HepG2 (cell line): ENCODE measurements around the gene NCBP1. TPM values are rescaled to one million over a fixed set of nuclear protein-coding genes. Genes with fewer than 3 reads are reported as not detected.

ENCODE experiments used
- CBX2 ChIP-seq, 2 experiments: fragments of 200-600 bp in 1 of 2; sonication (generic); formaldehyde crosslinking in 1 of 2; IDR thresholded peaks; 2 replicates each; pipeline versions ENCODE4 v1.7.0 to v1.8.1; 2018 to 2022; ENCODE audit warnings: low read depth in 2 of 2, low read length in 1 of 2, mild to moderate bottlenecking in 1 of 2, missing genetic modification reagents in 1 of 2
- ERF ChIP-seq: IDR thresholded peaks from 2 replicates; pipeline ENCODE4 v1.6.1; 2018; ENCODE audit warnings: missing biosample characterization, missing genetic modification reagents
- FOXC1 ChIP-seq: sonication (generic); formaldehyde crosslinking; IDR thresholded peaks from 2 replicates; pipeline ENCODE4 v1.8.0; 2022; ENCODE audit warnings: mild to moderate bottlenecking, missing genetic modification reagents, borderline replicate concordance
- HDAC1 ChIP-seq: sonication (generic); formaldehyde crosslinking; IDR thresholded peaks from 2 replicates; pipeline ENCODE4 v1.5.1; 2020; ENCODE audit warnings: mild to moderate bottlenecking, missing genetic modification reagents
- KAT8 ChIP-seq: IDR thresholded peaks from 2 replicates; pipeline ENCODE4 v1.6.1; 2016; ENCODE audit warnings: missing genetic modification reagents, missing compliant biosample characterization
- PCBP1 ChIP-seq: fragments of 200-400 bp; formaldehyde crosslinking; IDR thresholded peaks from 2 replicates; pipeline ENCODE4 v1.6.1; 2017; ENCODE audit warnings: mild to moderate bottlenecking, low read depth, low read length, borderline replicate concordance
- TMF1 ChIP-seq: sonication (generic); formaldehyde crosslinking; IDR thresholded peaks from 2 replicates; pipeline ENCODE4 v1.8.1; 2022; ENCODE audit warnings: low read depth, missing genetic modification reagents
- ZFP37 ChIP-seq: sonication (generic); formaldehyde crosslinking; IDR thresholded peaks from 2 replicates; pipeline ENCODE4 v1.4.0; 2020; ENCODE audit warnings: missing genetic modification reagents, borderline replicate concordance
- ZNF230 ChIP-seq: sonication (generic); formaldehyde crosslinking; IDR thresholded peaks from 2 replicates; pipeline ENCODE4 v1.4.0; 2020; ENCODE audit warnings: mild to moderate bottlenecking, missing genetic modification reagents
- ZNF235 ChIP-seq: sonication (generic); formaldehyde crosslinking; IDR thresholded peaks from 2 replicates; pipeline ENCODE4 v1.8.1; 2023; ENCODE audit warnings: mild to moderate bottlenecking, missing genetic modification reagents, borderline replicate concordance
- ZNF317 ChIP-seq: sonication (generic); formaldehyde crosslinking; IDR thresholded peaks from 2 replicates; pipeline ENCODE4 v1.5.0; 2020; ENCODE audit warnings: mild to moderate bottlenecking, missing genetic modification reagents
- ZNF713 ChIP-seq: sonication (generic); formaldehyde crosslinking; IDR thresholded peaks from 2 replicates; pipeline ENCODE4 v1.4.0; 2020; ENCODE audit warnings: mild to moderate bottlenecking, missing genetic modification reagents
- polyA plus RNA-seq, 8 experiments: library from polyadenylated mRNA; depleted of rRNA in 3 of 8; stranded (reverse) in 7 of 8; unstranded in 1 of 8; fragments of >200 nt; fragmentation: Illumina TruSeq in 4 of 8; extraction: Trizol in 4 of 8; gene quantifications; 2 replicates each; pipeline versions ENCODE4 v1.2.1 to v1.2.3, GENCODE V29; 2011 to 2016; ENCODE audit warnings: low read depth in 4 of 8, missing spikeins in 1 of 8, mixed read lengths in 1 of 8; ENCODE audit not compliant: insufficient read depth in 1 of 8
- total RNA-seq, 5 experiments: library from RNA; depleted of rRNA; stranded (reverse); fragments of >200 nt; fragmentation: Illumina TruSeq; extraction: Trizol; gene quantifications; 2 replicates each; pipeline ENCODE4 v1.2.3, GENCODE V29; 2016; ENCODE audit warnings: low read depth in 1 of 5
- TF ChIP-seq, protein P1 (sequence below): sonication (generic); formaldehyde crosslinking; conservative IDR thresholded peaks from 2 replicates; pipeline ENCODE4 v1.8.0; 2022; ENCODE audit warnings: low read depth, missing genetic modification reagents
- TF ChIP-seq, protein P2 (sequence below): IDR thresholded peaks from 2 replicates; pipeline ENCODE4 v1.6.1; 2016; ENCODE audit warnings: low read depth, missing genetic modification reagents, missing compliant biosample characterization
- TF ChIP-seq, protein P3 (sequence below): sonication (generic); formaldehyde crosslinking; IDR thresholded peaks from 2 replicates; pipeline ENCODE4 v1.4.0; 2020; ENCODE audit warnings: missing genetic modification reagents
- TF ChIP-seq, protein P4 (sequence below): sonication (generic); formaldehyde crosslinking; IDR thresholded peaks from 2 replicates; pipeline ENCODE4 v1.4.0; 2020; ENCODE audit warnings: missing genetic modification reagents

NCBP1 gene
- total and polyA plus RNA-seq, 2 of the 13 experiments (the other 11 are each of a cell fraction or from before 2014, with no cell fraction given), result 13.3 to 40.2 TPM

DNA sequence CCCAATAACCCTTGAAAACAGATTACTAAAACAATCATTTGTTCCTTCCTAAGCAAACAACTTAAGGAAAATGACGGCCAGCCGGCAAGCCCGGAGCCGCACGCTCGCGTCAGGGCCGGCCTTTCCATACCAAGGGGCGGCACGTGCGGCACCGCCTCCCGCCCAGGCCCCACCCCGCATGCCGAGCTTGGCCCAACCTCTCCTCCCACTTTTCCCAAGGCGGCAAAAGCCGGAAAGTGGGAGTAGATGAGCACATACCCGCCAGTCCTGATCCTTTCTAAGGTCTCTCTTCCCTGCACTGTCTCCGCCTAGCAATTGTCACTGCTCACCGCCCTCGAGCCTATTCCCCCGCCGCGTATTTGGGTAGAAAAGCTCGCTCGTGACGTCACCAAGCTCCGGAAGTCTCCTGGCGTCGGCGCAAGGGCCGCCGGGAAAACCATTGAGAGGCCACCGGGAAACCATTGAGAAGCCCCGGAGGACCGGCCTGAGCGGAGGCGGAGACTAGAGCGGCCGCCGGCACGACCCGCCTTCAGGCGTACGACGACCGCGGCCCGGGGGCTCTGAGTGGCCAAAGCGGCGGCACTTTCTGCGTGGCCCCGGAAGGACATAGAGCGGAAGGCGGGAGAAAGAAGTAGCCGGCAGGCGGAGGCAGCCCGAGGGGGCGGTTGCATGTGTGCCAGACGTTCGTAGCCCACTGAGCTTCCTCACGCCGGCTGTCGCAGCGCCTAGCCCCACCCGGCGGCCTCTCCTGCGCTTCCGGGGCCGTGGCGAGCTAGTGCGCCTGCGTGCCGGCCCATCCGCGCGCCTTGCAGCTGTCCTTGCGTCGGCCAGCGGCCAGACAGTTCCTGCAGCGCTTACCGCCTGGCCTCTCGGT lies at the start of gene NCBP1, which contains the start of gene TSTD2 (continued):
- TF ChIP-seq, protein P1, sequence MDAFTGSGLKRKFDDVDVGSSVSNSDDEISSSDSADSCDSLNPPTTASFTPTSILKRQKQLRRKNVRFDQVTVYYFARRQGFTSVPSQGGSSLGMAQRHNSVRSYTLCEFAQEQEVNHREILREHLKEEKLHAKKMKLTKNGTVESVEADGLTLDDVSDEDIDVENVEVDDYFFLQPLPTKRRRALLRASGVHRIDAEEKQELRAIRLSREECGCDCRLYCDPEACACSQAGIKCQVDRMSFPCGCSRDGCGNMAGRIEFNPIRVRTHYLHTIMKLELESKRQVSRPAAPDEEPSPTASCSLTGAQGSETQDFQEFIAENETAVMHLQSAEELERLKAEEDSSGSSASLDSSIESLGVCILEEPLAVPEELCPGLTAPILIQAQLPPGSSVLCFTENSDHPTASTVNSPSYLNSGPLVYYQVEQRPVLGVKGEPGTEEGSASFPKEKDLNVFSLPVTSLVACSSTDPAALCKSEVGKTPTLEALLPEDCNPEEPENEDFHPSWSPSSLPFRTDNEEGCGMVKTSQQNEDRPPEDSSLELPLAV, result no peak
- TF ChIP-seq, protein P2, sequence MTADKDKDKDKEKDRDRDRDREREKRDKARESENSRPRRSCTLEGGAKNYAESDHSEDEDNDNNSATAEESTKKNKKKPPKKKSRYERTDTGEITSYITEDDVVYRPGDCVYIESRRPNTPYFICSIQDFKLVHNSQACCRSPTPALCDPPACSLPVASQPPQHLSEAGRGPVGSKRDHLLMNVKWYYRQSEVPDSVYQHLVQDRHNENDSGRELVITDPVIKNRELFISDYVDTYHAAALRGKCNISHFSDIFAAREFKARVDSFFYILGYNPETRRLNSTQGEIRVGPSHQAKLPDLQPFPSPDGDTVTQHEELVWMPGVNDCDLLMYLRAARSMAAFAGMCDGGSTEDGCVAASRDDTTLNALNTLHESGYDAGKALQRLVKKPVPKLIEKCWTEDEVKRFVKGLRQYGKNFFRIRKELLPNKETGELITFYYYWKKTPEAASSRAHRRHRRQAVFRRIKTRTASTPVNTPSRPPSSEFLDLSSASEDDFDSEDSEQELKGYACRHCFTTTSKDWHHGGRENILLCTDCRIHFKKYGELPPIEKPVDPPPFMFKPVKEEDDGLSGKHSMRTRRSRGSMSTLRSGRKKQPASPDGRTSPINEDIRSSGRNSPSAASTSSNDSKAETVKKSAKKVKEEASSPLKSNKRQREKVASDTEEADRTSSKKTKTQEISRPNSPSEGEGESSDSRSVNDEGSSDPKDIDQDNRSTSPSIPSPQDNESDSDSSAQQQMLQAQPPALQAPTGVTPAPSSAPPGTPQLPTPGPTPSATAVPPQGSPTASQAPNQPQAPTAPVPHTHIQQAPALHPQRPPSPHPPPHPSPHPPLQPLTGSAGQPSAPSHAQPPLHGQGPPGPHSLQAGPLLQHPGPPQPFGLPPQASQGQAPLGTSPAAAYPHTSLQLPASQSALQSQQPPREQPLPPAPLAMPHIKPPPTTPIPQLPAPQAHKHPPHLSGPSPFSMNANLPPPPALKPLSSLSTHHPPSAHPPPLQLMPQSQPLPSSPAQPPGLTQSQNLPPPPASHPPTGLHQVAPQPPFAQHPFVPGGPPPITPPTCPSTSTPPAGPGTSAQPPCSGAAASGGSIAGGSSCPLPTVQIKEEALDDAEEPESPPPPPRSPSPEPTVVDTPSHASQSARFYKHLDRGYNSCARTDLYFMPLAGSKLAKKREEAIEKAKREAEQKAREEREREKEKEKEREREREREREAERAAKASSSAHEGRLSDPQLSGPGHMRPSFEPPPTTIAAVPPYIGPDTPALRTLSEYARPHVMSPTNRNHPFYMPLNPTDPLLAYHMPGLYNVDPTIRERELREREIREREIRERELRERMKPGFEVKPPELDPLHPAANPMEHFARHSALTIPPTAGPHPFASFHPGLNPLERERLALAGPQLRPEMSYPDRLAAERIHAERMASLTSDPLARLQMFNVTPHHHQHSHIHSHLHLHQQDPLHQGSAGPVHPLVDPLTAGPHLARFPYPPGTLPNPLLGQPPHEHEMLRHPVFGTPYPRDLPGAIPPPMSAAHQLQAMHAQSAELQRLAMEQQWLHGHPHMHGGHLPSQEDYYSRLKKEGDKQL, result no peak
- peak; percentile 94 for TF ChIP-seq KAT8 (CRISPR knock-in tag)
- TF ChIP-seq CBX2 (IDR thresholded peaks at IDR 0.05; ENCODE audit: low read depth, low read length), result no peak
- TF ChIP-seq CBX2 (CRISPR knock-in tag; IDR thresholded peaks at IDR 0.05; ENCODE audit: low read depth), result no peak
- peak; percentile 71 for TF ChIP-seq HDAC1 (CRISPR knock-in tag)
- TF ChIP-seq ZNF230 (CRISPR knock-in tag), result 0 out of 2 replicates have a peak, but pooled peaks have one; percentile 34
- TF ChIP-seq, protein P3, sequence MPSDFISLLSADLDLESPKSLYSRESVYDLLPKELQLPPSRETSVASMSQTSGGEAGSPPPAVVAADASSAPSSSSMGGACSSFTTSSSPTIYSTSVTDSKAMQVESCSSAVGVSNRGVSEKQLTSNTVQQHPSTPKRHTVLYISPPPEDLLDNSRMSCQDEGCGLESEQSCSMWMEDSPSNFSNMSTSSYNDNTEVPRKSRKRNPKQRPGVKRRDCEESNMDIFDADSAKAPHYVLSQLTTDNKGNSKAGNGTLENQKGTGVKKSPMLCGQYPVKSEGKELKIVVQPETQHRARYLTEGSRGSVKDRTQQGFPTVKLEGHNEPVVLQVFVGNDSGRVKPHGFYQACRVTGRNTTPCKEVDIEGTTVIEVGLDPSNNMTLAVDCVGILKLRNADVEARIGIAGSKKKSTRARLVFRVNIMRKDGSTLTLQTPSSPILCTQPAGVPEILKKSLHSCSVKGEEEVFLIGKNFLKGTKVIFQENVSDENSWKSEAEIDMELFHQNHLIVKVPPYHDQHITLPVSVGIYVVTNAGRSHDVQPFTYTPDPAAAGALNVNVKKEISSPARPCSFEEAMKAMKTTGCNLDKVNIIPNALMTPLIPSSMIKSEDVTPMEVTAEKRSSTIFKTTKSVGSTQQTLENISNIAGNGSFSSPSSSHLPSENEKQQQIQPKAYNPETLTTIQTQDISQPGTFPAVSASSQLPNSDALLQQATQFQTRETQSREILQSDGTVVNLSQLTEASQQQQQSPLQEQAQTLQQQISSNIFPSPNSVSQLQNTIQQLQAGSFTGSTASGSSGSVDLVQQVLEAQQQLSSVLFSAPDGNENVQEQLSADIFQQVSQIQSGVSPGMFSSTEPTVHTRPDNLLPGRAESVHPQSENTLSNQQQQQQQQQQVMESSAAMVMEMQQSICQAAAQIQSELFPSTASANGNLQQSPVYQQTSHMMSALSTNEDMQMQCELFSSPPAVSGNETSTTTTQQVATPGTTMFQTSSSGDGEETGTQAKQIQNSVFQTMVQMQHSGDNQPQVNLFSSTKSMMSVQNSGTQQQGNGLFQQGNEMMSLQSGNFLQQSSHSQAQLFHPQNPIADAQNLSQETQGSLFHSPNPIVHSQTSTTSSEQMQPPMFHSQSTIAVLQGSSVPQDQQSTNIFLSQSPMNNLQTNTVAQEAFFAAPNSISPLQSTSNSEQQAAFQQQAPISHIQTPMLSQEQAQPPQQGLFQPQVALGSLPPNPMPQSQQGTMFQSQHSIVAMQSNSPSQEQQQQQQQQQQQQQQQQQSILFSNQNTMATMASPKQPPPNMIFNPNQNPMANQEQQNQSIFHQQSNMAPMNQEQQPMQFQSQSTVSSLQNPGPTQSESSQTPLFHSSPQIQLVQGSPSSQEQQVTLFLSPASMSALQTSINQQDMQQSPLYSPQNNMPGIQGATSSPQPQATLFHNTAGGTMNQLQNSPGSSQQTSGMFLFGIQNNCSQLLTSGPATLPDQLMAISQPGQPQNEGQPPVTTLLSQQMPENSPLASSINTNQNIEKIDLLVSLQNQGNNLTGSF (CRISPR knock-in tag), result no peak
- TF ChIP-seq ZNF713 (CRISPR knock-in tag), result no peak
- TF ChIP-seq ERF (CRISPR knock-in tag), result peak; percentile 56
- TF ChIP-seq FOXC1 (CRISPR knock-in tag), result no peak
- TF ChIP-seq PCBP1, result no peak
- TF ChIP-seq ZNF235 (CRISPR knock-in tag), result no peak; the same call in none of the 2 replicates
- TF ChIP-seq TMF1, result no peak
- TF ChIP-seq ZNF317, result no peak
- TF ChIP-seq ZFP37, result no peak
- TF ChIP-seq, protein P4, sequence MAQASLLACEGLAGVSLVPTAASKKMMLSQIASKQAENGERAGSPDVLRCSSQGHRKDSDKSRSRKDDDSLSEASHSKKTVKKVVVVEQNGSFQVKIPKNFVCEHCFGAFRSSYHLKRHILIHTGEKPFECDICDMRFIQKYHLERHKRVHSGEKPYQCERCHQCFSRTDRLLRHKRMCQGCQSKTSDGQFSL, result no peak
